HG03064 (cell line): Measurements from ENCODE around the gene CRPPA.

ENCODE experiments used
- ATAC-seq: cut with Tn5 transposase; IDR thresholded peaks from one replicate; pipeline ENCODE4 v1.9.1; 2021; ENCODE audit warnings: low read depth; ENCODE audit not compliant: unreplicated experiment

Gene CRPPA

GRCh38 chr7:16428182-16428581 is 6.8 kb upstream of the CRPPA start:
- ATAC-seq = no peak

- no peak for ATAC-seq
Measured at GRCh38 chr7:16423761-16424160, 2.4 kb upstream of the CRPPA start.

GRCh38 chr7:16422917-16423316 is 1.6 kb upstream of the CRPPA start:
- ATAC-seq = no peak

GRCh38 chr7:16422103-16422435 is 731 bp upstream of the CRPPA start:
- ATAC-seq = no peak

- peak; percentile 80 for ATAC-seq
Measured at GRCh38 chr7:16420649-16421332, 547 bp downstream of the CRPPA start.

GRCh38 chr7:16420329-16420648 is 1.0 kb downstream of the CRPPA start:
- ATAC-seq = no peak

- no peak for ATAC-seq
Measured at GRCh38 chr7:16419859-16420258, 1.5 kb downstream of the CRPPA start.

- no peak for ATAC-seq
Measured at GRCh38 chr7:16419126-16419525, 2.2 kb downstream of the CRPPA start.

- no peak for ATAC-seq
Measured at GRCh38 chr7:16417906-16418305, 3.4 kb downstream of the CRPPA start.

GRCh38 chr7:16416289-16417282 is 4.8 kb downstream of the CRPPA start:
- ATAC-seq = no peak

GRCh38 chr7:16412274-16413254 is 8.8 kb downstream of the CRPPA start:
- no peak for ATAC-seq

GRCh38 chr7:16411391-16411790 is 9.9 kb downstream of the CRPPA start:
- ATAC-seq = no peak

GRCh38 chr7:16409777-16410176 is 11.6 kb downstream of the CRPPA start:
- no peak for ATAC-seq

- no peak for ATAC-seq
Measured at GRCh38 chr7:16404636-16405035, 16.7 kb downstream of the CRPPA start.

- ATAC-seq = no peak
Measured at GRCh38 chr7:16403475-16403874, 17.9 kb downstream of the CRPPA start.

- no peak for ATAC-seq
Measured at GRCh38 chr7:16402940-16403339, 18.4 kb downstream of the CRPPA start.

GRCh38 chr7:16402091-16402490 is 19.2 kb downstream of the CRPPA start:
- ATAC-seq = no peak

- ATAC-seq = no peak
Measured at GRCh38 chr7:16400893-16401275, 20.5 kb downstream of the CRPPA start.

GRCh38 chr7:16399916-16400892 is 21.1 kb downstream of the CRPPA start:
- ATAC-seq = no peak
